ENCODE data around the gene RHOT2. TPM values are rescaled to one million over a fixed set of nuclear protein-coding genes. Genes with fewer than 3 reads are reported as not detected.

Gene RHOT2
- polyA plus RNA-seq, 1 donor (not counting 4 experiments of a cell fraction or from before 2014, with no cell fraction given): 58.7 TPM

- no peaks in the 10 kb centered on the region for H3K9me3 ChIP-seq (ENCODE audit: control insufficient read depth, low read depth, low read length)
- H3K9ac ChIP-seq (ENCODE audit: control insufficient read depth, extremely low read depth, insufficient read depth, low read length): no peak within 1 kb of the TSS
- no peak within 1 kb of the TSS for H3K4me3 ChIP-seq (ENCODE audit: control insufficient read depth in 2 of 3, extremely low read depth in 1 of 3, insufficient read depth in 2 of 3, low read depth in 1 of 3, low read length in 3 of 3)
- peaks cover 17% of the 10 kb centered on the region for H3K4me1 ChIP-seq (ENCODE audit: control insufficient read depth, extremely low read depth, insufficient read depth, low read length)
- H3K79me2 ChIP-seq (ENCODE audit: control insufficient read depth, insufficient read depth, low read length): peaks cover 8% of the 10 kb centered on the region
- no peak within 1 kb of the TSS for H2AFZ ChIP-seq (ENCODE audit: control insufficient read depth, low read length)
- TF ChIP-seq CTCF (optimal IDR thresholded peaks at IDR 0.05 in 1 of 3, IDR thresholded peaks at IDR 0.05 in 1 of 3, conservative IDR thresholded peaks at IDR 0.05 in 1 of 3; ENCODE audit: extremely low read depth in 1 of 3, insufficient read depth in 2 of 3, low read length in 3 of 3) (no peak), EZH2 (IDR thresholded peaks at IDR 0.05; ENCODE audit: low read length) (no peak)
- H4K20me1 ChIP-seq (ENCODE audit: control insufficient read depth, extremely low read depth, insufficient read depth, low read length): no peaks in the 10 kb centered on the region
- no peak for FAIRE-seq
- no peak within 1 kb of the TSS for H3K4me2 ChIP-seq (ENCODE audit: control insufficient read depth, extremely low read depth, insufficient read depth, low read depth, low read length)
- H3K27me3 ChIP-seq (ENCODE audit: control insufficient read depth, extremely low read depth, insufficient read depth, low read length): no peaks in the 10 kb centered on the region
- DNase-seq (ENCODE audit: low read depth, low spot score): no peak
- H3K36me3 ChIP-seq (ENCODE audit: control insufficient read depth in 2 of 2, extremely low read depth in 1 of 2, insufficient read depth in 2 of 2, low read length in 2 of 2): peaks cover 4 to 13% of the 10 kb centered on the region in 2 experiments
- dilution Hi-C loops (cut with MboI; ENCODE audit: extremely low pct_ligation_motif_present, low sequenced_read_pairs): no loop called here
- H3K9me1 ChIP-seq (ENCODE audit: control insufficient read depth, extremely low read depth, insufficient read depth, low read length): no peaks in the 10 kb centered on the region
- no peak within 1 kb of the TSS for H3K27ac ChIP-seq (ENCODE audit: control insufficient read depth, insufficient read depth, low read length)
These were observed 37.0 kb upstream of the RHOT2 start, which contains the start of gene WFIKKN1 for GRCh38 chr16:630815-631405. TSS of gene WFIKKN1 (plus strand) at chr16:630985. CDS start at chr16:631254, 269 bp downstream.

GRCh38 chr16:631808-632358 is 36.0 kb upstream of the RHOT2 start:
- H3K79me2 ChIP-seq (ENCODE audit: control insufficient read depth, insufficient read depth, low read length): peaks cover 8% of the 10 kb centered on the region
- H3K27ac ChIP-seq (ENCODE audit: control insufficient read depth, insufficient read depth, low read length): no peak overlapping the region
- no peaks in the 10 kb centered on the region for H3K9me1 ChIP-seq (ENCODE audit: control insufficient read depth, extremely low read depth, insufficient read depth, low read length)
- DNase-seq (ENCODE audit: low read depth, low spot score) (no peak), FAIRE-seq (no peak)
- H3K9ac ChIP-seq (ENCODE audit: control insufficient read depth, extremely low read depth, insufficient read depth, low read length): no peak overlapping the region
- dilution Hi-C loops (cut with MboI; ENCODE audit: extremely low pct_ligation_motif_present, low sequenced_read_pairs): no loop called here
- no peaks in the 10 kb centered on the region for H3K9me3 ChIP-seq (ENCODE audit: control insufficient read depth, low read depth, low read length)
- H3K27me3 ChIP-seq (ENCODE audit: control insufficient read depth, extremely low read depth, insufficient read depth, low read length): no peaks in the 10 kb centered on the region
- H3K4me1 ChIP-seq (ENCODE audit: control insufficient read depth, extremely low read depth, insufficient read depth, low read length): peaks cover 10% of the 10 kb centered on the region
- H3K36me3 ChIP-seq (ENCODE audit: control insufficient read depth in 2 of 2, extremely low read depth in 1 of 2, insufficient read depth in 2 of 2, low read length in 2 of 2): peaks cover 2 to 10% of the 10 kb centered on the region in 2 experiments
- TF ChIP-seq EZH2 (IDR thresholded peaks at IDR 0.05; ENCODE audit: low read length) (no peak), CTCF (optimal IDR thresholded peaks at IDR 0.05 in 1 of 3, IDR thresholded peaks at IDR 0.05 in 1 of 3, conservative IDR thresholded peaks at IDR 0.05 in 1 of 3; ENCODE audit: extremely low read depth in 1 of 3, insufficient read depth in 2 of 3, low read length in 3 of 3) (no peak)
- no peak overlapping the region for H2AFZ ChIP-seq (ENCODE audit: control insufficient read depth, low read length)
- H3K4me2 ChIP-seq (ENCODE audit: control insufficient read depth, extremely low read depth, insufficient read depth, low read depth, low read length): no peak overlapping the region
- H4K20me1 ChIP-seq (ENCODE audit: control insufficient read depth, extremely low read depth, insufficient read depth, low read length): no peaks in the 10 kb centered on the region
- H3K4me3 ChIP-seq (ENCODE audit: control insufficient read depth in 2 of 3, extremely low read depth in 1 of 3, insufficient read depth in 2 of 3, low read depth in 1 of 3, low read length in 3 of 3): no peak overlapping the region

All from keratinocyte (primary cell).